GM19035 (cell line): ENCODE results near the gene TMEM168.

Source experiments
- ATAC-seq: cut with Tn5 transposase; IDR thresholded peaks from one replicate; pipeline ENCODE4 v1.9.1; 2021; ENCODE audit not compliant: unreplicated experiment

TMEM168 gene

DNA sequence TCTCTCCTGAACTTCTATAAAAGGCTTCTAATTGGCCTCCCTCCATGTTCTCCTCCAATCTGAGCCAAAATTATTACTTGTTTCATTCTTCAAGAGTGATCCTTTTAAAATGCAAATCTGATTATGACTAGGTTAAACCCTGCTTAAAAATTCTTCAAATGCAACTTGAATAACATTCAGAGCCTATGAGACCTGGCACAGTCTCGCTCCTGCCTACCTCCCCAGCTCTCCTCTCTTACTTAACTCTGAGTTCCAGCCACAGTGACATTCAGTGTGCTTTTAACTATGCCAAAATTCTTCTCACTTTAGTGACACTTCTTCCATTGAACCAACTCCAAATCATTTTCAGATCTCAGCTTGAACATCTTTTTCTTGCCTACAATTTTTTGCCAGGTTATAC lies 68.8 kb downstream of the TMEM168 start:
- ATAC-seq = no peak

DNA sequence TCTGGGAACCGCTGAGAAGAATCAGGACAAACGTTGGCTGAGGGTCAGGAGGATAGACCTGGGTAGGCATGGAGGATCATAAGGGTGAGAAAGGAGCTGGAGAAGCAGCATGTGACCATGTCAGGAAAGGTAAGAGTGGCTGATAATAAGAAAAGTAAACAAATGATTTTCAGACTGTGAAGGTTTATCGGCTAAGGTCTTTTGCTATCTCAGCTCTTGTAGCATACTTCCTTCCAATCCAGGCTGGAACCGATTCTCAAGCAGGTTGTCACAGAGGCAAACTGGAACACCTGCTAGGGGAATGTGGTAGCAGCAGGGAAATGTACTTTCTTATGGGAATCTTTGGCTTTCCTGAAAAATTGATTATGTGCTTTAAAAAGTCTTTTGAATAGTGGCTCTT lies 74.7 kb downstream of the TMEM168 start:
- ATAC-seq = no peak

DNA sequence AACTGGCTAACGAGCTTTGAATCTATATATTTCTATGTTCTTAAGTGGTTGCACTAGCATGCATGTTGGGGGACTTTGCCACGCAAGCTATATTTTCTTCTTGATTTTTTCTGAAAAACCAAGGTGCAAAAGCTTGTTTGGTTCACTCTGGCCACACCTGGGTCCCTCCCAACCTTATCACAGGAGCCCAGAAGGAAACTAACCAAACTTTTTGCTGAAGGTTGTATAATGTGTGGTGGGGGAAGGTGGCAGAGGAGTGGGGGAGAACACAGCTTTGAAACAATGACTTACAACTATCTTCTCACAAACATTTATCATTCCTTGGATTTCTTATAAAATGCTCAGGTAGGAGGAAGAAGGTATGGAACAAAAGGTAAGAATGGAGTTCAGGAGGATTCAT lies 75.3 kb downstream of the TMEM168 start:
- no peak for ATAC-seq
